HUES64 (cell line): Measurements from ENCODE around the gene IQCK.

Experiments
- H3K27ac ChIP-seq: 2 replicates; pipeline ENCODE4 v1.7.0; 2013; ENCODE audit warnings: low read depth, low read length, inconsistent platforms
- H3K27me3 ChIP-seq: 2 replicates; pipeline ENCODE4 v1.6.1; 2013; ENCODE audit warnings: mild to moderate bottlenecking, low read length; ENCODE audit not compliant: insufficient read depth
- H3K36me3 ChIP-seq: 2 replicates; pipeline ENCODE4 v1.6.1; 2013; ENCODE audit warnings: mild to moderate bottlenecking, low read length; ENCODE audit not compliant: insufficient read depth
- H3K4me1 ChIP-seq: 2 replicates; pipeline ENCODE4 v1.6.1; 2013; ENCODE audit warnings: mild to moderate bottlenecking, low read length, moderate library complexity; ENCODE audit not compliant: insufficient read depth
- H3K4me3 ChIP-seq: 2 replicates; pipeline ENCODE4 v1.5.1; 2013; ENCODE audit warnings: mild to moderate bottlenecking, low read length, moderate library complexity
- H3K9ac ChIP-seq: 2 replicates; pipeline ENCODE4 v1.6.1; 2013; ENCODE audit warnings: mild to moderate bottlenecking, low read depth, low read length
- H3K9me3 ChIP-seq: 2 replicates; pipeline ENCODE4 v1.6.1; 2013; ENCODE audit warnings: low read depth, low read length; ENCODE audit not compliant: insufficient read depth
- WGBS: fragments of 150-250, 120-280 bp; methylation state at CpG from one replicate; pipeline ENCODE4 v1.1.7; 2013; ENCODE audit warnings: missing lambda C conversion rate; 5-methylcytosine and 5-hydroxymethylcytosine counted together

Gene IQCK

GRCh38 chr16:19687279-19687678 is 30.8 kb upstream of the IQCK start:
- H3K27ac ChIP-seq, result no peak overlapping the region
- peaks cover 4% of the 10 kb centered on the region; the same call in 1 of the 2 replicates for H3K4me1 ChIP-seq
- peaks cover 8% of the 10 kb centered on the region for H3K9me3 ChIP-seq
- 81% methylated on average over 7 of the region's 7 CpGs for WGBS
- no peaks in the 10 kb centered on the region for H3K27me3 ChIP-seq
- H3K36me3 ChIP-seq, result peaks cover 65% of the 10 kb centered on the region
- H3K9ac ChIP-seq, result no peak overlapping the region
- H3K4me3 ChIP-seq, result no peak overlapping the region

DNA sequence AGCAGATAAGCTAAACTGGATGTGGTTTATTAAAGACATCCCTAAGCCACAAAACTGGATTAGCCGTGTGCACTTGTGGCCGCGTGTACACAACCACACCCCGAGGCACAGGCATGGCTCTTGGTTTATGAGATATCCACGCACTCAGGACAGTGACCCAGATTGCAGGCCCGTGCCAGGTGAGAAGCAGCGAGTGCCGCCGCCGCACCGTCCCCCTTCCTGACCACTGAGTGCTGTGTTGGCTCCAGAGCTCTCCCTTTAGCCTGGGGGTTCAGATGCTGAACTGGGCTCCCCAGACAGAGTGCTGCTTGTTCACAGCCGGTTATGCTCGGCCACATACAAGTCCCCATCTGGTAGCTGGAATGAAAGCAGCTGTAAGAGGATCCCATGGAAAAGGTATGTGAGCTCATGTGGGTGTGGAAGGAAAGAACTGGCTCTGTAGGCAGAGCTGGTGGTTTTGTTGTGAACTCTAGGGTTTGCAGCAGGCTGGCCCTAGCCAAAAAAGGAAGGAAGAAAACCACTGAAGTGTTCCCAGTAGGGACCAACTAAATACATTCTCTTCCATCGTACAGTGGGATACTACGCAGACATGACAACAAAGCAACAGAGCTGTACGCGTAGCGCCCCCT is 29.6 kb upstream of the IQCK start:
- Histone ChIP-seq H3K27me3 (no peaks in the 10 kb centered on the region), H3K4me3 (no peak overlapping the region), H3K9me3 (peaks cover 5% of the 10 kb centered on the region; the same call in 1 of the 2 replicates), H3K36me3 (peaks cover 61% of the 10 kb centered on the region), H3K9ac (no peak overlapping the region), H3K4me1 (peaks cover 4% of the 10 kb centered on the region; the same call in 1 of the 2 replicates), H3K27ac (no peak overlapping the region)
- WGBS, result 97% methylated on average over 18 of the region's 18 CpGs

DNA sequence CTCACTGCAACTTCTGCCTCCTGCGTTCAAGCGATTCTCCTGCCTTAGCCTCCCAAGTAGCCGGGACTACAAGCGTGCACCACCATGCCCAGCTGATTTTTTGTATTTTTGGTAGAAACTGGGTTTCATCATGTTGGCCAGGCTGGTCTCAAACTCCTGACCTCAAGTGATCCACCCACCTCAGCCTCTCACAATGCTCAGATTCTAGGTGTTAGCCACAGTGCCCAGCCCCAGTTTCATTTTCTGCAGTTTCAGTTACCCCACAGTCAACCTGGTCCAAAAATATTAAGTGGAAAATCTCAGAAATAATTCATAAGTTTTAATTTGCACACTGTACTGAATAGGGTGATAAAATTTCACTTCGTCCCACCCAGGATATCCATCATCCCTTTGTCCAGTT is 28.7 kb upstream of the IQCK start:
- no peak overlapping the region for H3K9ac ChIP-seq
- no peak overlapping the region for H3K4me3 ChIP-seq
- H3K36me3 ChIP-seq, result peaks cover 58% of the 10 kb centered on the region
- H3K9me3 ChIP-seq, result peaks cover 5% of the 10 kb centered on the region; the same call in 1 of the 2 replicates
- peaks cover 4% of the 10 kb centered on the region; the same call in 1 of the 2 replicates for H3K4me1 ChIP-seq
- WGBS, result 96% methylated on average over 4 of the region's 5 CpGs
- H3K27me3 ChIP-seq, result no peaks in the 10 kb centered on the region
- no peak overlapping the region for H3K27ac ChIP-seq

DNA sequence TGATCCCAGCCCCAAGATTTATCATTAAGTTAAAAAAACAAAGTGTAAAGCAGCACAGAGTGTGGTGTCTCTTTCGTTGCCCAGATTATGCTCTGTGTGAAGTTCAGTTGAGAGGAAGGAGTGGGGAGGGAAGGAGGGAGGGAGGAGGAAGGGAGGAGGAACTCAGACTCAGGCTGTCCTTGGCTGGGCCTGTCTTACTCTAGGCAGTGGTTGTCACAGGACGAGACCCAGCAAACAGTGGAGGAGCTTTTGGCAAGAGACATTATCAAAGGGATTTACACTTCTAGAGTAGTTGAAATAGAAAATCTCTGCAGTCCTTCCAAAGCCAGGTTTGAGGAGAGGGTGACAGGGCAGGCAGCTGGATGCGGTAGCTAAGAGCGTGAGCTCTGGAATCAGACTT is 27.9 kb upstream of the IQCK start:
- Histone ChIP-seq H3K9me3 (peaks cover under 1% of the 10 kb centered on the region; the same call in 1 of the 2 replicates), H3K4me3 (no peak overlapping the region), H3K27me3 (no peaks in the 10 kb centered on the region), H3K27ac (no peak overlapping the region), H3K36me3 (peaks cover 49% of the 10 kb centered on the region), H3K4me1 (peaks cover 4% of the 10 kb centered on the region; the same call in 1 of the 2 replicates), H3K9ac (no peak overlapping the region)
- WGBS, result 88% methylated on average over 4 of the region's 4 CpGs

- Histone ChIP-seq H3K4me1 (peaks cover 4% of the 10 kb centered on the region; the same call in 1 of the 2 replicates), H3K9ac (0 out of 2 replicates have a peak overlapping the region, but pooled peaks have one; percentile 11)
- 91% methylated on average over 14 of the region's 14 CpGs for WGBS
Observed at GRCh38 chr16:19691161-19691711, 26.8 kb upstream of the IQCK start.

DNA sequence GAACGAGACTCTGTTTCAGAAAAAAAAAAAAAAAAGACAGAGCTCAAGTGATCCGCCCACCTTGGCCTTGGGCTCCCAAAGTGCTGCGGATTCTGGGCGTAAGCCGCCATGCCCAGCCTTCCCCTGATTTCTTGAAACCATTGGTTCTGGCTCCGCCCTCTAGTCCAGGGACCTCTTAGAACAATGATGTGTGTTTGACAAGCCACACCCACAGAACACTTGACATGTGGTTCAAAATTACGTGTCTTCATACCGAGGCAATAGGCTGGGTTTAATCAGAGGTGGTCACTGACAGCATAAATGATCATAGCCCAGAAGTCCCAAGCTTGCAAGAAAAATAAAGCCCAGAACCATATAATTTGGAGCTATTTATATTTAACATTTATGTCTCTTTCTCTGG is 23.1 kb upstream of the IQCK start:
- Histone ChIP-seq H3K36me3 (peaks cover 51% of the 10 kb centered on the region), H3K27me3 (no peaks in the 10 kb centered on the region), H3K4me3 (no peak overlapping the region), H3K27ac (no peak overlapping the region), H3K4me1 (no peaks in the 10 kb centered on the region), H3K9me3 (no peaks in the 10 kb centered on the region), H3K9ac (no peak overlapping the region)
- 96% methylated on average over 8 of the region's 8 CpGs for WGBS

More at GRCh38 chr16:19691161-19691711, 26.8 kb upstream of the IQCK start:
- Histone ChIP-seq H3K9me3 (no peaks in the 10 kb centered on the region), H3K4me3 (no peak overlapping the region), H3K27ac (no peak overlapping the region), H3K27me3 (no peaks in the 10 kb centered on the region), H3K36me3 (peaks cover 42% of the 10 kb centered on the region)

GRCh38 chr16:19696328-19696727 is 21.7 kb upstream of the IQCK start:
- WGBS, result 95% methylated on average over 10 of the region's 10 CpGs
- H3K4me3 ChIP-seq, result no peak overlapping the region
- no peaks in the 10 kb centered on the region for H3K4me1 ChIP-seq
- H3K27ac ChIP-seq, result no peak overlapping the region
- no peak overlapping the region for H3K9ac ChIP-seq
- H3K27me3 ChIP-seq, result no peaks in the 10 kb centered on the region
- peaks cover 61% of the 10 kb centered on the region for H3K36me3 ChIP-seq
- no peaks in the 10 kb centered on the region for H3K9me3 ChIP-seq

GRCh38 chr16:19696961-19697360 is 21.1 kb upstream of the IQCK start:
- no peak overlapping the region for H3K27ac ChIP-seq
- 97% methylated on average over 15 of the region's 15 CpGs for WGBS

DNA sequence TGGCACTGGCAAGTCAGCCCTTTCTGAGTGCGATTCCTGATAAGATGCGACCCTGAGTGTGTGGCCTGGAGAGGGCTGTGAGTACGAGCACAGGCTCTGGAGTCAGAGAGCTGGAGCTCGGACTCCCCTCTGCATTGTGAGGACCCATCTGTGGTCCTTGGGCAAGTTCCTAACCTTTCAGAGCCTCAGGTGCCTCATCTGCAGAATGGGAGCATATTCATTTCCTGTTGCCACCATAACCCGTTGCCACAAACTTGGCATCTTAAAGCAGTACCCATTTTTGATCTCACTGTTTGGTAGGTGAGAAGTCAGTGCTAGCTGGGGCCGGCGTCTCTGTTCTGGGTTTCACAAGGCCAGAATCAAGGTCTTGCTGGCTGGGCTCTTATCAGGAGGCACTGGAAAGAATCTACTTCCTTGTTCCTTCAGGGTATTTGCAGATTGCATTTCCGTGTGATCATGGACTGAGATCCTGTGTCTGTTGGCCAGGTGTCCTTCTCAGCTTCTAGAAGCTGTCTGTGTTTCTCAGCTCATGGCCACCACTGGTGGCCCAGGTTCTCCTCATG is 20.2 kb upstream of the IQCK start:
- peaks cover 64% of the 10 kb centered on the region for H3K36me3 ChIP-seq
- H3K9ac ChIP-seq, result no peak overlapping the region
- no peaks in the 10 kb centered on the region for H3K4me1 ChIP-seq
- 95% methylated on average over 8 of the region's 8 CpGs for WGBS
- H3K27me3 ChIP-seq, result no peaks in the 10 kb centered on the region
- no peak overlapping the region for H3K27ac ChIP-seq
- no peak overlapping the region for H3K4me3 ChIP-seq
- H3K9me3 ChIP-seq, result no peaks in the 10 kb centered on the region

More at GRCh38 chr16:19696961-19697360, 21.1 kb upstream of the IQCK start:
- Histone ChIP-seq H3K9me3 (no peaks in the 10 kb centered on the region), H3K4me3 (no peak overlapping the region), H3K27me3 (no peaks in the 10 kb centered on the region), H3K4me1 (no peaks in the 10 kb centered on the region), H3K9ac (no peak overlapping the region), H3K36me3 (peaks cover 62% of the 10 kb centered on the region)

GRCh38 chr16:19698480-19699465 is 19.3 kb upstream of the IQCK start:
- no peak overlapping the region for H3K27ac ChIP-seq
- H3K9me3 ChIP-seq, result no peaks in the 10 kb centered on the region
- H3K4me1 ChIP-seq, result no peaks in the 10 kb centered on the region
- peaks cover 68% of the 10 kb centered on the region for H3K36me3 ChIP-seq
- no peak overlapping the region for H3K4me3 ChIP-seq
- 96% methylated on average over 19 of the region's 19 CpGs for WGBS
- H3K27me3 ChIP-seq, result no peaks in the 10 kb centered on the region
- H3K9ac ChIP-seq, result no peak overlapping the region
